Inflammatory macrophage (primary cell): ENCODE data around the gene GATA2.

Source experiments
- DNase-seq, 2 donors: peaks; one replicate each; pipeline ENCODE4 v3.0.0-alpha.2; 2020 to 2022
- total RNA-seq, 18 experiments: gene quantifications; one replicate each; lab custom pipeline; 2026; ENCODE audit warnings: mixed read lengths in 6 of 18, inconsistent platforms in 2 of 18; lab: John Stamatoyannopoulos, UW

GATA2 gene
- total RNA-seq, result 0 to 2.2 (median 0.05) reads per million in 18 experiments

- no peak for DNase-seq
Observed at GRCh38 chr3:128492671-128493569, at the start of gene GATA2. Gene GATA2, minus strand, starts transcription at chr3:128493201. Its CDS starts 6,170 bp downstream, at chr3:128487031.

DNA sequence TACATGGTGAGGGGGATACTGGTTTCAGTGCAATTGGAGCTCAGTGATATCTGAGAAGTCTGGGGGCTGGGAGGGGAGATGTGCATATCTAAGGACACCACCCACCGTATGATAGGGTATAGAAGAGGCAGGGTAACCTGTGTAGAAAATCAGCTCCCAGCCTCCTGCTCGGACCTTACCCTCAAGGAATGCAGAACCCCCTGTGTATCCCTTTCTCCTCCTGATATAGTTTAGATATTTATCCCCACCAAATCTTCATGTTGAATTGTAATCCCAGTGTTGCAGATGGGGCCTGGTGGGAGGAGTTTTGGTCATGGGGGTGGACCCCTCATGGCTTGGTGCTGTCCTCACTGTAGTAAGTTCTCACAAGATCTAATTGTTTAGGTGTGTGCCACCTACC, 48.2 kb upstream of the GATA2 start:
- no peak for DNase-seq

- no peak for DNase-seq
Observed at GRCh38 chr3:128539376-128539775, 46.4 kb upstream of the GATA2 start.

DNA sequence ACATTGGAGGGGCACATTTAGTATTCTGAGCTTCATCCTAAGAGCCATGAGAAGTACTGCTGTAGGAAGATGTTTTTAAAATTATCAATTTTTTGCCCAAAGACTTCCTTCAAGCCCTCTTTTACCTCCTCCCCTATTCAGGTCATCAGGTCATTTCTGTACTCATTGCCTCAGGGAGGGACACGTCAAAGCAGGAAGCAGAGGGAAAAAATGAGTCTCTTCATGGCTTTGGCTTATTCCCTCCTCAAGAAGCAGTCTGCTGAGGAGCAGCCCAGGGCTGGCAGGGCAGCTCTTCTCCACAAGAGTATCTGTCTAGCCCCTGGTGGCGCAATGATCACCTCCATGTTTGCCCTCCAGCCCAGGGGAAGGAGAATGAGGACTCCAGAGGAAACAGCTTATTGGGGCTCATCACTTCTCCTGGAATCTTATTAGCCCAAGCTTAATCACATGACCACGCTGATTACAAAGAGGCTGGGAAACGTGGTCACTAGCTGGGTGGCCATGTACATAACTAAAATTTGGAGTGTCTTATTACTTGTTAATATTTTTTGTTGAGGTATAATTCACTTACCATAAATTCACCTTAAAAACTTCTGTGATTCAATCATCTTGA, 44.2 kb upstream of the GATA2 start:
- no peak for DNase-seq

GRCh38 chr3:128532012-128532983, 39.3 kb upstream of the GATA2 start:
- DNase-seq, result peak; percentile 58 to 60

DNA sequence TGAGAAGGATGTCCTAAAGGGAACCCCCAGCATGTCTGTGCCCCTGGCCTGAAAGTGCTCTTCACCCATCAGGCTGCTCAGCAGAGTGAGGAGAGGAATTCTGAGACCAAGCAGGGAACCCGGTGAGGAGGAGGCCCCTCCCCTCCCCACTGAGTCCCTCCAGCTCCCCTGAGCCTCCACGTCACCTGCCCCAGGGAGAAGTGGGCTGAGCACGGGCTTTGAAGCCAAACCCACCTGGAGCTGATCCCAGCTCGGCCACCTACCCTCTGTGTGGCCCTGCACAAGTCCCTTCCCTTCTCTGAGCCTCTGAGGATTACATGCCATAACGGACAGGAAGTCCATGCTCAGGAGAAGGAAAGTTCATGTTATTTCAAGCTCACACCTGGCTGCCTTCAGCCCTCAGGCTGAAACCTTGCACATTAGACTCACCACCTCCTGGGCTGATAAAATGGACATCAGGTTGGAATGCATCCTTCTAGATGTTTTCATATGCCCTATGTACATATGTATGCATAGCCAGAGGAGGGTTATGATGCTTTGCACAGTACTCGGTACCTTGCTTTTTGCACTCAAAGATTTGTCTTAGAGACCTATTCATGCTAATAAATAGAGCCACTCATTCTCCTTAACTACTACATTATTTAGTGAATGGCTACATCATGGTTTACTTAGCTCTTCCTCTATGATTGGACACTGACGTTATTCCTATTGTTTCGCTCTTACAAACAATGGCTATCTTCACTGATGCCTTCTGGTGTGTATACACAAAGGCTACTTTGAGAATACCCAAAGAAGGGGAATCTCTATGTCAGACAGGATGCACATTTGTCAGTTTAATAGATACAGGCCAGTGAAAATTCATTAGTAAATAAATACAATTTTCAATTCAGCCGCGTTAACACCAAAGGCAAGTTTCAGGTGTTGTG, 31.6 kb upstream of the GATA2 start:
- no peak for DNase-seq

DNA sequence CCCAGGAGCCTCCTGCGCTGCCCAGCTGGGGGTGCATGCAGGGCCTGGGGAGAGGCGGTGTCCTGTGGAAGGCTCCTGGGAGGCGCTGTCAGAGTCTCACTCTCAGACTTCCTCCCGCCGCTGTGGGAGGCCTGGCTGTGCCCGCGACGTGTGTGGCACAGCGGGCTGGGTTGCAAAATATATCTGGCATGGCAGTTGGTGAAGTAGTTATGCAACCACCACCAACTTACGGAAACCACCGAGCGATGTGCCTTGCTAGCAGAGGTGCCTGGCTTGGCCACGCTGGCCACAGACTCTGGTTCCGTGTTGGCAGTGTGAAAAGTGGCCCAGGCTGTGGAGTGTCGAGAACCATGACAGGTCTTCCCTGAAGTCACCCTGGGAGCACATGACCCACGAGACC, 30.6 kb upstream of the GATA2 start:
- peak; percentile 36 to 49 for DNase-seq

- DNase-seq, result no peak
Observed at GRCh38 chr3:128521715-128522114, 28.7 kb upstream of the GATA2 start.

GRCh38 chr3:128518587-128519490, 25.8 kb upstream of the GATA2 start:
- DNase-seq, result no peak

DNA sequence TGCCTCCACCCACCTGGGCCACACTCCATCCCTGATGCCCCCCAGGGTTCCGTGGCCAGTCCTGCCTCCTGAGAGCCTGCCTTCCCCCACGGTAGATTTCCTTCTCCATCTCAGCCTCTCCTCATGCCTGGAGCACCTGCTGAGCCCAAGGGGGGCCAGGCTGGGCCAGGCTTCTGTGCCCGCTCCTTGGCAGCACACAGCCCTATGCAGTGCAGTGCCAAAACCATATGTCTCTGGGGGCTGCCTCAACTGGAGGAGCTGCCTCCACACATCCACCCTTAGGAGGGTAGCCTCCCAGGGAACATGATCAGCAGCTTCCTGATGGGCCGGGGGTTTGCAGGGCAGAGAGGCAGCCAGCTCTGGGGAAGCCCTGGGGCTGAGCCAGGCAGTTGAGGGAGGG, 24.6 kb upstream of the GATA2 start:
- DNase-seq, result no peak

DNA sequence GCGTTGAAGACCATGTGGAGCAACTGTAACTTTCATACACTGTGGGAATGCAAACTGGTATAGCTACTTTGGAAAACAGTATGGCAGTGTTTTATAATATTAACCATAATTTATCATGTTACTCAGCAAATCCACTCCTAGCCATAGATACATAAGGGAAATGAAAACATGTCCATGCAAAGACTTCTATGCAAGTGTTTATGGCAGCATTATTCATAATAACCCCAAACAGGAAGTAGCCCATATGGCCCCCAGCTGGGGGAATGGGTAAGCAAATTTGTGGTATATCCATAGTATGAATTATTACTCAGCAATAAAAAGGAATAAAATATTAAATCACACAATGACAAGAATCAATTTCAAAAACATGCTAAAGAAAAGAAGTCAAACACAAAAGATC, 23.0 kb upstream of the GATA2 start:
- no peak for DNase-seq

- no peak for DNase-seq
Observed at GRCh38 chr3:128508852-128509251, 15.9 kb upstream of the GATA2 start.

GRCh38 chr3:128506754-128507153, 13.8 kb upstream of the GATA2 start:
- no peak for DNase-seq

DNA sequence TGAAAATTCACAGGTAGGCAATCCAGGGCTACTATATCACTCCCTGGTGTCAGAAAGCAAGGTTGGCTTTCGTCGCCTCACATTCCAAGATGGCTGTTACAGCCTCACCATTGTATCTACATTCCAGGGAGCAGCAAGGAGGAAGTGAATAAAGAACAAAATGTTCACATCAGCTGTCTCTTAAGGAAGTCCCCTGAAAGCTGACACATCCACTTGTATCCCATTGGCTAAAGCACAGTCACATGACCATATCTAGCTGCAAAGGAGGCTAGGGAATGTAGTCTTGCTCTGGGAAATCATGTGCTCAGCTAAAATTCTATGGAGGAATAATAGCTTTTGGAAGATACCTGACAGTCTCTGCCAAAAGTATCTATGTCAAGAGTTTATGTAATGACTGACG, 12.8 kb upstream of the GATA2 start:
- DNase-seq, result peak; percentile 28 to 41

DNA sequence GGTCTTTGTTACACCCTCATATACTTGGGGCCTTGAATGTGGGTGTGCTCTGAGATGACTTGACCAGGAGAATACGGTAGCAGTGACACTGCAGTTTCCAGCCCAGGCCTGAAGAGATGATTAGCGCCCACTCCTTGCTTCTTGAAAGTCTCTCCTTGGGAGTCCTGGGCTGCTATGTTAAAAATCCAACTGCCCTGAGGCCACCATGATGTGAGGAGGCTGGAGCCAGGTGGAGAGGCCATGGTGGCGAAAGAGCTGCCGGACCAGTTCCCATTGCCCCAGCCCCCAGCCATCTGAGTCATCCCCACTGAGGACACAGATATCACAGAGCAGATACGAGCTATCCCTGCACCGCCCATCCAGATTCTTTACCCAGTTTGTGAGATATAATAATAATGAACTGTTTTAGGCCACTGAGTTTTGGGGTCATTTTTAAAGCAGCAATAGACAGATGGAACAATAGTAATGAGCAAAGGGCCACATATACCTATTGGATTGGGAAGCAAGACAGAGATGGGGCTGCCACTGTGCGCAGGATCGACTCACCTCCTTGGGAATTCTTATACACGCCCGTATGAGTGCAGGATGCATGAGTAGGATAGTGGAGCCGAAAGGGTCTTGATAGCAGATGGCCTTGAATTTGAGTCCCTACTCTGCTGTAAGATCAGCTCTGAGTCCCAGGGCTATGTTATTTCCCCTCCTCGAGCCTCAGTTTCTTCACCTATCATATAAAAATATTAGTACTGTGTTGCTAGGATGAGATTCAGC, 12.1 kb upstream of the GATA2 start:
- no peak for DNase-seq

GRCh38 chr3:128504533-128504915, 11.5 kb upstream of the GATA2 start:
- DNase-seq, result no peak

DNA sequence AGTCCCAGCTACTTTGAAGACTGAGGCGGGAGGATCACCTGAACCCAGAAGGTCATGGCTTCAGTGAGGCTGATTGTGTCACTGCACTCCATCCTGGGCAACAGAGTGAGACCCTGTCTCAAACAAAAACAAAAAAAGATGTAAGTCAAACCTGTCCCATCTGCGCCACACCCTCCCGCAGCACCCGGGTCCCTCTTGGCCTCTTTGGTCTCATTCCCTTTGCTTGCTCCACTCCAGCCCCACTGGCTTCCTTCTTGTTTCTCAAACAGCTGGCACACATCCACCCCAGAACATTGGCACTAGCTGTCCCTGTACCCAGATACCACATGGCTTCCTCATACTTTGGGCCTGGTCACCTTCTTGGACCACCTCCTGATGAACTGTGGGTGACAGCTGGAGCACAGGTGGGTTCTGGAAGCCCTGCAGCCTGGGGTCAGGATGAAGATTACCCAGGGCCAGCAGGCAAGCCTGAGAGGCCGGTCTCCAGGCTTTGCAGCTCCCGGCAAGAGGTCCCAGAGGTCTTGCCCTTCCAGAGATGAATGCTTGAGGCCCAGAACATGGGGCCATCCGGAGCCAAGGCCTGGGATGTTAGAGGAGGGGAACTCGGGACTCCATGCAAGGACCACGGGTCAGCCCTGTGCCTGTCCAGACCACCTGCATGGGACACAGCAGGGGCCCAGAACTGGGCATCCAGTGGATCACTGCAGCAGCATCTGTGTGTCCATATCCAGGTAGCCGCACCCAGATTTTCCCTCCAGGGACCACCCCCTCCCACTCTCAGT, 10.9 kb upstream of the GATA2 start:
- DNase-seq, result no peak

GRCh38 chr3:128503164-128503651, 10.2 kb upstream of the GATA2 start:
- DNase-seq, result no peak

DNA sequence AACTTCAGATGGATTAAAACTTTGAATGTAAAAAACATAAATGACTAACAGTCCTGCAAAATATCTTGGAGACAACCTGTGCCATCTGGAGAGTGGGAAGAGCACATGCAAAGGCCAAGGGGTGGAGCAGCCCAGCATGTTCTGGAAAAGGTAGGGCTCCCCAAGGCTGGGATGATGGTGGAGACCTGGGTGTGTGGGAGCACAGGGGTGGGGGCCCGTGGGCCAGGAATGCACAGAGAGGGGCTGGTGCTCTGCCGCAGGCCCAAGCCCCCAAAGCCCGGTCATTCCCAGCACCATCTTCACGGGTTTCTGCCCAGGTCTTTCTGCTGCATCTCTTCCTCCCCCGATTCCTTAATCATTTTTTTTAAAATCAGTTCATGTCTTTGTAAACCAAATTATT, 9.7 kb upstream of the GATA2 start:
- DNase-seq, result no peak
